PFSK-1 (cell line): Measurements from ENCODE around the gene BABAM2.

Experiments
- FOXP2 ChIP-seq: optimal IDR thresholded peaks from 2 replicates; pipeline ENCODE3; 2011; ENCODE audit warnings: borderline replicate concordance, control low read depth, inconsistent platforms; ENCODE audit not compliant: insufficient read depth; ENCODE audit errors: extremely low read length, extremely low read depth
- POLR2AphosphoS5 ChIP-seq: IDR thresholded peaks from 2 replicates; pipeline ENCODE4 v1.6.1; 2012; ENCODE audit warnings: low read depth, mild to moderate bottlenecking, control low read depth, low read length, moderate library complexity
- REST ChIP-seq, 2 experiments: IDR thresholded peaks; 2 replicates each; pipeline versions ENCODE4 v1.6.1 to v1.8.0; 2011 to 2012; ENCODE audit warnings: low read depth in 2 of 2, low read length in 2 of 2, control low read depth in 1 of 2, inconsistent platforms in 1 of 2, mild to moderate bottlenecking in 1 of 2, moderate library complexity in 1 of 2; ENCODE audit not compliant: insufficient read depth in 1 of 2
- SIN3A ChIP-seq: IDR thresholded peaks from 2 replicates; pipeline ENCODE4 v1.6.1; 2012; ENCODE audit warnings: mild to moderate bottlenecking, low read length, moderate library complexity, borderline replicate concordance; ENCODE audit not compliant: insufficient read depth
- TAF1 ChIP-seq: IDR thresholded peaks from 2 replicates; pipeline ENCODE4 v1.6.1; 2012; ENCODE audit warnings: low read length, control low read depth, borderline replicate concordance; ENCODE audit not compliant: insufficient read depth

Gene BABAM2

GRCh38 chr2:28158791-28159190 is 268.3 kb downstream of the BABAM2 start:
- TF ChIP-seq REST (IDR thresholded peaks at IDR 0.05; ENCODE audit: insufficient read depth in 1 of 2, low read depth in 2 of 2, low read length in 2 of 2) (no peak), SIN3A (no peak), TAF1 (no peak), POLR2AphosphoS5 (no peak), FOXP2 (no peak)

DNA sequence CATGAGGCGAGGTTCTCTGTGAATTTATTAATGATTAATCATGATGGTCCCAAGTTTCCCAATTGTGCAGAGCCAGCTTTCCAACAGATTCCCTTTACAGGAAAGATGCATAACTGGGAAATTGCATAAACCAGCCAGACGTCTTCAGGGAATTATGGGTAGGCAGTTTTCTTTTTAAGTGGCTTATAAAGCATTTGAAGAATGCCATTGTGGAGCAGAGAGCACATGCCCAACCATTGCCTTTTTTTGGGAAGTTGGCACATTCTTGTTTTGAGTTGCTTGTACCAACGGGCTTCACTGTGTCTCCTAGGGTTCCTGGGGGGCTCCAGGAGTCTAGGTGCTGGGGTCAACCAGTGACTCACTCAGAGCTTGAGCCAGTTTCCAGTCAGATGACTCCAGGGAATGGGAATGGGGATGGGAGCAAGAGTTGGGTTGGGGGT is 270.5 kb downstream of the BABAM2 start:
- TF ChIP-seq POLR2AphosphoS5 (no peak), REST (IDR thresholded peaks at IDR 0.05; ENCODE audit: insufficient read depth in 1 of 2, low read depth in 2 of 2, low read length in 2 of 2) (no peak), SIN3A (no peak), TAF1 (no peak), FOXP2 (no peak)

- TF ChIP-seq REST (IDR thresholded peaks at IDR 0.05; ENCODE audit: insufficient read depth in 1 of 2, low read depth in 2 of 2, low read length in 2 of 2) (no peak), TAF1 (no peak), SIN3A (no peak), FOXP2 (no peak), POLR2AphosphoS5 (no peak)
These were observed 270.9 kb downstream of the BABAM2 start for GRCh38 chr2:28161466-28161865.

DNA sequence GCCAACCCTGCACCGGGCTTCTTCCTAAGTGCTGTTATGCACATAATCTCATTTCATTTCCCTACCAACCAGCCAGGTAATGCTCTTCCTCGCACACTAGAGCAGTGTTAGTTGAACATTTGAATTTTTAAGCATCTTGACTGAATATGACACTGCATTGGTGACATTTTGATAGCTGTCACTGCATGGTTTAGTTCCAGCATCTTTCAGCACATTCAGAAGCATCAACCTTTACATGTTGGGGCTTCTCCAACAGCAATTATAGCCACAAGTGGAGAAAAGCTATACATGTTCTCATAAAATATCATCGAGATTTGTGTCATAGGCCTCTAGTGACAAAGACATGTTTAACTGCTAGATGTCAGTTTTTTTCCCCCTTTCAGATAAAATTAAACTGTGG is 272.0 kb downstream of the BABAM2 start:
- TF ChIP-seq SIN3A (no peak), FOXP2 (no peak)

DNA sequence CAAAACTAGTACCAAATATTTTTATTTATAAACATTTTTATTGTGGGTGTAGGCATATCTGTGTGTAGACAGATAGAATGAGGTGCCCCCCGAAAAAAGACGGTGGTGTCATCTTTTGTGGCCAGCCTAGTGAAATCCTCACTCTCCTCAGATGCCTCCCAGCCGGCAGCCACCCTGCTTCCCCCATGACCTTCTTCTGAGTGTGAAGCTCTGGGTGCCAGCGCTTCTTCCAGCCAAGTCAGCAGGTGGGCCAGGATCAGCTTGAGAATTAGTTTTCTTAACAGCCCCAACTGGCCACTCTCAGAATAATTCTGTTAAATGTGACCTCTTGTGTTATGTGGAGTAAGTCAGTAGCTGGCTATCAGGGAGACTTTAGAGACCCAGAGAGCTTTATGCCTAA is 272.5 kb downstream of the BABAM2 start:
- TF ChIP-seq REST (IDR thresholded peaks at IDR 0.05; ENCODE audit: insufficient read depth in 1 of 2, low read depth in 2 of 2, low read length in 2 of 2) (no peak), FOXP2 (no peak), SIN3A (no peak), POLR2AphosphoS5 (no peak), TAF1 (no peak)
